Measurements from ENCODE around the gene PRKCD. TPM values are rescaled to one million over a fixed set of nuclear protein-coding genes. Genes with fewer than 3 reads are reported as not detected.

The PRKCD gene
- total RNA-seq, 2 experiments from 2014 or later = 18.1 to 20.1 TPM

DNA sequence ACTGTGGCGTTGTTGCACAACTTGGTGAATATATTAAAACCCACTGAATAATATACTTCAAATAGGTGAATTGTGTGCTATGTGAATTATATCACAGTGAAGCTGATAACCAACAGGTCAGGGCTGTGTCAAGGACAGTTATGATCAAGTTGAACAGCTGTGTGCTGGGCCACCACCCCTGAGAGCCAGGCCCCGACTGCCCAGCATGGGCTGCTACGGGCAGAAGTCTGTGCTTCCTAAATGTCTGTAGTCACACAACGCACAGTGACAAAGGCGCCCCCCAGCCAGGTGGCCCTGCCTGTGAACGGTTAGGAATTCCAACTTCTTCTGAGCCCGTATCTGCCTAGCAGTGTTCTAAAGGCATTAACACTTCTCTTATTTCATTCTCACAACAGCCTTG lies 62.0 kb downstream of the PRKCD start:
- ChIA-PET CTCF (no interaction called here), POLR2A (no interaction called here)
- Mint-ChIP-seq H3K9me3 (no peaks in the 10 kb centered on the region), H3K4me3 (no peak overlapping the region), H3K36me3 (ENCODE audit: low read depth) (peaks cover 45% of the 10 kb centered on the region), H3K4me1 (ENCODE audit: low read depth) (peaks cover 5% of the 10 kb centered on the region), H3K27ac (no peak overlapping the region), H3K27me3 (no peaks in the 10 kb centered on the region)
- TF ChIP-seq, protein P1, sequence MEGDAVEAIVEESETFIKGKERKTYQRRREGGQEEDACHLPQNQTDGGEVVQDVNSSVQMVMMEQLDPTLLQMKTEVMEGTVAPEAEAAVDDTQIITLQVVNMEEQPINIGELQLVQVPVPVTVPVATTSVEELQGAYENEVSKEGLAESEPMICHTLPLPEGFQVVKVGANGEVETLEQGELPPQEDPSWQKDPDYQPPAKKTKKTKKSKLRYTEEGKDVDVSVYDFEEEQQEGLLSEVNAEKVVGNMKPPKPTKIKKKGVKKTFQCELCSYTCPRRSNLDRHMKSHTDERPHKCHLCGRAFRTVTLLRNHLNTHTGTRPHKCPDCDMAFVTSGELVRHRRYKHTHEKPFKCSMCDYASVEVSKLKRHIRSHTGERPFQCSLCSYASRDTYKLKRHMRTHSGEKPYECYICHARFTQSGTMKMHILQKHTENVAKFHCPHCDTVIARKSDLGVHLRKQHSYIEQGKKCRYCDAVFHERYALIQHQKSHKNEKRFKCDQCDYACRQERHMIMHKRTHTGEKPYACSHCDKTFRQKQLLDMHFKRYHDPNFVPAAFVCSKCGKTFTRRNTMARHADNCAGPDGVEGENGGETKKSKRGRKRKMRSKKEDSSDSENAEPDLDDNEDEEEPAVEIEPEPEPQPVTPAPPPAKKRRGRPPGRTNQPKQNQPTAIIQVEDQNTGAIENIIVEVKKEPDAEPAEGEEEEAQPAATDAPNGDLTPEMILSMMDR (IDR thresholded peaks at IDR 0.05) = no peak
- no peak for ATAC-seq (ENCODE audit: poor library complexity)
- DNase-seq = peak in 1 of 14 experiments; percentile 6
- intact Hi-C loops (cut with DNase I, micrococcal nuclease) = no loop called here
- Histone ChIP-seq H3K27ac (ENCODE audit: low read depth in 1 of 2, low read length in 2 of 2) (no peak overlapping the region), H3K27me3 (ENCODE audit: control insufficient read depth in 1 of 2, insufficient read depth in 2 of 2, low read length in 2 of 2) (no peaks in the 10 kb centered on the region), H3K4me3 (ENCODE audit: low read length) (no peak overlapping the region), H3K9me3 (ENCODE audit: control insufficient read depth in 1 of 2, insufficient read depth in 1 of 2, low read length in 2 of 2) (peaks cover 0 to 9% of the 10 kb centered on the region in 2 experiments), H3K36me3 (ENCODE audit: insufficient read depth, low read length) (peaks cover 44% of the 10 kb centered on the region), H3K4me1 (ENCODE audit: insufficient read depth, low read length) (peaks cover 6% of the 10 kb centered on the region)

DNA sequence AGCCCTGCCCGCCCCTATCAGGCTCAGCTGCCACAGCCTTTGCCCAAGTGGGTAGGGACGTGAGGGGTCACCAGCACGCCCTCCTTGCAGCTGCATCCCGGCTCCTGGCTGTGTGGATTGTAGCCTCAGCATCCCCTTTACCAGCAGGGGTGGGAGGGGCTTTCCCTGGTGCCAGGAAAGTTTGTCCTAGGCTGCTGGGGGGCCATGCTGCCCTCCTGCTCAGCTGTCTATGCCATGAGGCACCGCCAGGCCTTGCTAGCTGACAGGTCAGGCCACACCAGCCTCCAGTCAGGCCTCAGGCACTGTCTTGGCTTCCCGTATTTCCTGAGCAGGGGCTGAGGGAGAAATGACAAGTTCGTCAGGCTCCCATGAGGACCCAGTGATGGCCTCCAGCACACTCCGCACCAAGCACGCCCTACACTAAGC lies 62.5 kb downstream of the PRKCD start:
- Mint-ChIP-seq H3K4me3 (no peak overlapping the region), H3K36me3 (ENCODE audit: low read depth) (peaks cover 50% of the 10 kb centered on the region), H3K9me3 (no peaks in the 10 kb centered on the region), H3K4me1 (ENCODE audit: low read depth) (peaks cover 5% of the 10 kb centered on the region), H3K27ac (no peak overlapping the region), H3K27me3 (no peaks in the 10 kb centered on the region)
- TF ChIP-seq, protein P1 (IDR thresholded peaks at IDR 0.05) = no peak
- ChIA-PET CTCF (no interaction called here), POLR2A (no interaction called here)
- Histone ChIP-seq H3K27me3 (ENCODE audit: control insufficient read depth in 1 of 2, insufficient read depth in 2 of 2, low read length in 2 of 2) (no peaks in the 10 kb centered on the region), H3K4me3 (ENCODE audit: low read length) (no peak overlapping the region), H3K9me3 (ENCODE audit: control insufficient read depth in 1 of 2, insufficient read depth in 1 of 2, low read length in 2 of 2) (peaks cover 0 to 9% of the 10 kb centered on the region in 2 experiments), H3K36me3 (ENCODE audit: insufficient read depth, low read length) (peaks cover 49% of the 10 kb centered on the region), H3K27ac (ENCODE audit: low read depth in 1 of 2, low read length in 2 of 2) (no peak overlapping the region), H3K4me1 (ENCODE audit: insufficient read depth, low read length) (peaks cover 6% of the 10 kb centered on the region)
- intact Hi-C loops (cut with DNase I, micrococcal nuclease) = no loop called here
- DNase-seq = peak in 1 of 14 experiments; percentile 4
- ATAC-seq (ENCODE audit: poor library complexity) = no peak

DNA sequence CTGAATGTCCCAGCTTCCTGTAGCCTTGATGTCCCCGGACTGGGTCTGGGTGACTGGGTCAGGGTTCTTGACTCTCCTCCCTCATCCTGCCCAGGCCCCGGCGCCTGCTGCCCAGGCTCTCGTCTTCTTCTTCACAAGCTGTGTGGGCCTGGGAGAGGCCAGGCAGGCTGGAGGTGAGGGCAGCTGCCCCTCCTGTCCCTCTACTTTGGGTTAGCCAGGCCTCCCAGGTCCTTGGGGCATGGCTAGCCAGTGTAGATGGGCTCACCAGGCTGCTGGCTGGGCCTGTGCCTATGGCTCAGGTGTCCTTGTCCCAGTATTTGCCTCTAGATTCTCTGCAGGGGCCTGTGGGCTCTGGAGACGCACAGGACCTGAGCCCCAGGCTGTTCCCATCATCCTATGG lies 63.0 kb downstream of the PRKCD start:
- DNase-seq (peak in 1 of 14 experiments; percentile 2), ATAC-seq (ENCODE audit: poor library complexity) (no peak)
- CTCF ChIA-PET = no interaction called here
- TF ChIP-seq, protein P1 (IDR thresholded peaks at IDR 0.05) = no peak
- no peaks in the 10 kb centered on the region for H3K27me3 Mint-ChIP-seq
- H3K4me3 Mint-ChIP-seq = no peak overlapping the region
- peaks cover 0 to 9% of the 10 kb centered on the region in 2 experiments for H3K9me3 ChIP-seq (ENCODE audit: control insufficient read depth in 1 of 2, insufficient read depth in 1 of 2, low read length in 2 of 2)
- H3K4me1 ChIP-seq (ENCODE audit: insufficient read depth, low read length) = peaks cover 6% of the 10 kb centered on the region
- H3K27me3 ChIP-seq (ENCODE audit: control insufficient read depth in 1 of 2, insufficient read depth in 2 of 2, low read length in 2 of 2) = no peaks in the 10 kb centered on the region
- H3K9me3 Mint-ChIP-seq = no peaks in the 10 kb centered on the region
- no peak overlapping the region for H3K27ac Mint-ChIP-seq
- POLR2A ChIA-PET = no interaction called here
- H3K4me1 Mint-ChIP-seq (ENCODE audit: low read depth) = peaks cover 5% of the 10 kb centered on the region
- H3K4me3 ChIP-seq (ENCODE audit: low read length) = no peak overlapping the region
- H3K36me3 Mint-ChIP-seq (ENCODE audit: low read depth) = peaks cover 54% of the 10 kb centered on the region
- H3K36me3 ChIP-seq (ENCODE audit: insufficient read depth, low read length) = peaks cover 54% of the 10 kb centered on the region
- no peak overlapping the region for H3K27ac ChIP-seq (ENCODE audit: low read depth in 1 of 2, low read length in 2 of 2)
- intact Hi-C loops (cut with DNase I, micrococcal nuclease) = no loop called here

Data from CD4-positive, alpha-beta T cell (primary cell).